Vagina (tissue), 2 donors: ENCODE measurements around the gene FBXL7. TPM values are rescaled to one million over a fixed set of nuclear protein-coding genes. Genes with fewer than 3 reads are reported as not detected.
A peak's percentile ranks its signal among the peaks of the same experiment; 100 is the strongest.

Experiments used
- DNase-seq, 2 donors: peaks; one replicate each; pipeline ENCODE4 v3.0.0-alpha.2; 2017; ENCODE audit errors: extremely low spot score in 2 of 2
- H3K27ac ChIP-seq: fragments of 200-600 bp; sonication (generic); one replicate; pipeline ENCODE4 v1.5.1; 2019
- H3K27me3 ChIP-seq: fragments of 200-600 bp; sonication (generic); one replicate; pipeline ENCODE4 v1.5.1; 2019
- H3K36me3 ChIP-seq, 2 donors: fragments of 200-600 bp; sonication (generic); one replicate each; pipeline ENCODE4 v1.5.1; 2017 to 2019
- H3K4me1 ChIP-seq: fragments of 200-600 bp; sonication (generic); one replicate; pipeline ENCODE4 v1.5.1; 2019
- H3K4me3 ChIP-seq, 2 donors: fragments of 200-600 bp; sonication (generic); 1 replicate in 1 of 2; 2 replicates in 1 of 2; pipeline ENCODE4 v1.5.1; 2016 to 2019
- H3K9me3 ChIP-seq: fragments of 200-600 bp; sonication (generic); one replicate; pipeline ENCODE4 v1.5.1; 2019
- POLR2A ChIP-seq, 2 donors: fragments of 450-650 bp; IDR thresholded peaks; one replicate each; pipeline ENCODE4 v1.6.1; 2017; ENCODE audit warnings: antibody characterized with exemption in 2 of 2, mild to moderate bottlenecking in 2 of 2, moderate library complexity in 2 of 2
- POLR2AphosphoS5 ChIP-seq, 2 donors: sonication (generic); formaldehyde crosslinking; IDR thresholded peaks; one replicate each; pipeline ENCODE4 v1.9.0; 2017; ENCODE audit warnings: antibody characterized with exemption in 2 of 2, mild to moderate bottlenecking in 2 of 2, low read depth in 1 of 2; ENCODE audit not compliant: insufficient read depth in 1 of 2
- intact Hi-C: fragments of 100-400 bp; cut with DNase I; formaldehyde crosslinking; loops from one replicate; pipeline ENCODE4 v1.15.1; 2023
- total RNA-seq: library from RNA; depleted of rRNA; stranded (reverse); fragments of >200 nt; gene quantifications from one replicate; pipeline ENCODE4 v1.2.3, GENCODE V29; 2016
- TF ChIP-seq, protein P1 (sequence below), 3 experiments: fragments of 450-650 bp in 2 of 3; fragments of 200-600 bp in 1 of 3; sonication (generic) in 1 of 3; IDR thresholded peaks; one replicate each; pipeline ENCODE4 v1.5.1; 2017 to 2019; ENCODE audit warnings: antibody characterized with exemption in 3 of 3, mild to moderate bottlenecking in 2 of 3, moderate library complexity in 2 of 3

Gene FBXL7
- total RNA-seq, 1 donor from 2014 or later, result 21.1 TPM

DNA sequence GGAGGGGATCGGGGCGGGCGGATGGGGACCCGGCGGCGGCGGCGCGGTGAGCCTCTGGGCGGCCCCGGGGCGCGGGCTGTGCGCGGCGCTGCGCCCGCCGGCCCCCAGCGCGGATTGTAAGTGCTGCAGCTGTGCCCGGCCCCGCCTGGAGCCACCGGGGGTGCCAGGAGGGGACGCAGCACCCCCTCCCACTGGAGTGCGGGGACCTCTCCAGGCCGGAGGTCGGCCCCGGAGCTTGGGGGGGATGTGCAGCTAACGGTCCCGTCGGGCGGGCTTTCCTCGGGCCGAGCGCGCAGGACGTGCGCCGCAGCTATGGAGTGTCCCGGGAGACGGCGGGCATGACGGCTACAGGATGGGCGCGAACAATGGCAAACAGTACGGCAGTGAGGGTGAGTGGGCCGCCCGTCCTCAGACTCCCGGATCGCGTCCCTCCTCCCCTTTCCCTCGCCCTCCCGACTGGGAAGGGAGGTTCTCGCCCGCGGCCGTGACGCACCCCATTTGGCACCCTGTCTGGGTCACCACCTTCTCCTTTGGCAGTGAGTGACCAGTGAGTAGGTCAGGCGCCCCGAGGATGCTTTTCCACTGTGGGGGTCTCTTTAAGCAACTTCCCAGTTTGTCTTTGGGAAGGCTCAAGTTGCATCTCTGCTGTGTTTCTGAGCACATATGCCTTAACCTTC lies 483 bp downstream of the FBXL7 start:
- intact Hi-C loops, result no loop called here
- Histone ChIP-seq H3K36me3 (no peaks in the 10 kb centered on the region), H3K4me3 (peak overlapping the region; percentile 70 to 92), H3K9me3 (no peaks in the 10 kb centered on the region), H3K4me1 (peaks cover 13% of the 10 kb centered on the region), H3K27ac (peak overlapping the region; percentile 89), H3K27me3 (no peaks in the 10 kb centered on the region)
- TF ChIP-seq POLR2AphosphoS5 (IDR thresholded peaks at IDR 0.05; ENCODE audit: insufficient read depth in 1 of 2, low read depth in 1 of 2) (peak in 1 of 2 donors; percentile 19), POLR2A (IDR thresholded peaks at IDR 0.05) (no peak)
- no peak for DNase-seq

GRCh38 chr5:15501091-15501791 lies 1.3 kb downstream of the FBXL7 start:
- no peak for DNase-seq
- peak overlapping the region; percentile 89 for H3K27ac ChIP-seq
- no peak for TF ChIP-seq POLR2AphosphoS5 (IDR thresholded peaks at IDR 0.05; ENCODE audit: insufficient read depth in 1 of 2, low read depth in 1 of 2)
- no peak for TF ChIP-seq POLR2A (IDR thresholded peaks at IDR 0.05)
- TF ChIP-seq, protein P1, sequence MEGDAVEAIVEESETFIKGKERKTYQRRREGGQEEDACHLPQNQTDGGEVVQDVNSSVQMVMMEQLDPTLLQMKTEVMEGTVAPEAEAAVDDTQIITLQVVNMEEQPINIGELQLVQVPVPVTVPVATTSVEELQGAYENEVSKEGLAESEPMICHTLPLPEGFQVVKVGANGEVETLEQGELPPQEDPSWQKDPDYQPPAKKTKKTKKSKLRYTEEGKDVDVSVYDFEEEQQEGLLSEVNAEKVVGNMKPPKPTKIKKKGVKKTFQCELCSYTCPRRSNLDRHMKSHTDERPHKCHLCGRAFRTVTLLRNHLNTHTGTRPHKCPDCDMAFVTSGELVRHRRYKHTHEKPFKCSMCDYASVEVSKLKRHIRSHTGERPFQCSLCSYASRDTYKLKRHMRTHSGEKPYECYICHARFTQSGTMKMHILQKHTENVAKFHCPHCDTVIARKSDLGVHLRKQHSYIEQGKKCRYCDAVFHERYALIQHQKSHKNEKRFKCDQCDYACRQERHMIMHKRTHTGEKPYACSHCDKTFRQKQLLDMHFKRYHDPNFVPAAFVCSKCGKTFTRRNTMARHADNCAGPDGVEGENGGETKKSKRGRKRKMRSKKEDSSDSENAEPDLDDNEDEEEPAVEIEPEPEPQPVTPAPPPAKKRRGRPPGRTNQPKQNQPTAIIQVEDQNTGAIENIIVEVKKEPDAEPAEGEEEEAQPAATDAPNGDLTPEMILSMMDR (IDR thresholded peaks at IDR 0.05), result no peak
- H3K9me3 ChIP-seq, result no peaks in the 10 kb centered on the region
- peaks cover 13% of the 10 kb centered on the region for H3K4me1 ChIP-seq
- intact Hi-C loops, result no loop called here
- no peaks in the 10 kb centered on the region for H3K27me3 ChIP-seq
- H3K36me3 ChIP-seq, result no peaks in the 10 kb centered on the region
- peak overlapping the region; percentile 70 to 92 for H3K4me3 ChIP-seq

- H3K27ac ChIP-seq, result peak overlapping the region; percentile 89
- intact Hi-C loops, result no loop called here
- no peaks in the 10 kb centered on the region for H3K9me3 ChIP-seq
- peaks cover 13% of the 10 kb centered on the region for H3K4me1 ChIP-seq
- no peak for DNase-seq
- H3K4me3 ChIP-seq, result peak overlapping the region; percentile 70 to 92
- TF ChIP-seq POLR2AphosphoS5 (IDR thresholded peaks at IDR 0.05; ENCODE audit: insufficient read depth in 1 of 2, low read depth in 1 of 2) (no peak), POLR2A (IDR thresholded peaks at IDR 0.05) (no peak)
- TF ChIP-seq, protein P1 (IDR thresholded peaks at IDR 0.05), result no peak
- no peaks in the 10 kb centered on the region for H3K27me3 ChIP-seq
- H3K36me3 ChIP-seq, result no peaks in the 10 kb centered on the region
Observed at GRCh38 chr5:15502208-15502607, 2.2 kb downstream of the FBXL7 start.

- peaks cover 35% of the 10 kb centered on the region for H3K4me1 ChIP-seq
- no peak overlapping the region for H3K4me3 ChIP-seq
- TF ChIP-seq POLR2A (IDR thresholded peaks at IDR 0.05) (no peak), POLR2AphosphoS5 (IDR thresholded peaks at IDR 0.05; ENCODE audit: insufficient read depth in 1 of 2, low read depth in 1 of 2) (no peak)
- TF ChIP-seq, protein P1 (IDR thresholded peaks at IDR 0.05), result no peak
- intact Hi-C loops, result no loop called here
- H3K27me3 ChIP-seq, result no peaks in the 10 kb centered on the region
- no peak overlapping the region for H3K27ac ChIP-seq
- H3K9me3 ChIP-seq, result no peaks in the 10 kb centered on the region
- no peaks in the 10 kb centered on the region for H3K36me3 ChIP-seq
- DNase-seq, result no peak
Observed at GRCh38 chr5:15506146-15506545, 6.2 kb downstream of the FBXL7 start.

DNA sequence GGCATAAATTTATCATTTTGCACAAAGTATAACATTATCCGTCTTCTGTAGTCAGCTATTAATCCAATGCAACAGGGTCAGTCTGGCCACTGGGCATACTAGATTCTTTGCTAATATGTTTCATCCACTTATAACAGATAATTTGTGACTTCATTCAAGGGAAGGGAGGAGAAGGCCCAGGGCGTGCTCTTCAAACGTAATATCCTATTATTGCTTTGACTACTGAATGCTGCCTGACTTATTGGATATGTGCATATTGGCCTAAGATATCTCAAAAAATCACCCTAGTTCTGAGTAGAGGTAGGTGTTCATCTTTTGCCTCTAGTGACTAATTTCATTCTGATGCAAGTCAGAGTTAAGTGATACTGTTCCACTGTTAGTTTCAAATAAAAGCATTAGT lies 6.9 kb downstream of the FBXL7 start:
- Histone ChIP-seq H3K9me3 (no peaks in the 10 kb centered on the region), H3K27ac (no peak overlapping the region), H3K4me3 (no peak overlapping the region), H3K27me3 (no peaks in the 10 kb centered on the region), H3K4me1 (peaks cover 41% of the 10 kb centered on the region), H3K36me3 (no peaks in the 10 kb centered on the region)
- DNase-seq, result no peak
- TF ChIP-seq, protein P1 (IDR thresholded peaks at IDR 0.05), result no peak
- TF ChIP-seq POLR2AphosphoS5 (IDR thresholded peaks at IDR 0.05; ENCODE audit: insufficient read depth in 1 of 2, low read depth in 1 of 2) (no peak), POLR2A (IDR thresholded peaks at IDR 0.05) (no peak)
- intact Hi-C loops, result no loop called here
